Measurements from ENCODE around the gene BAAT. TPM values are rescaled to one million over a fixed set of nuclear protein-coding genes. Genes with fewer than 3 reads are reported as not detected.

The BAAT gene
- total and polyA plus RNA-seq, 2 of the 13 experiments (the other 11 are each of a cell fraction or from before 2014, with no cell fraction given) = 0.71 to 7.9 TPM

- in situ Hi-C loops (cut with HindIII; ENCODE audit: extremely low pct_ligation_motif_present, low pct_unique_long_range_greater_than_20kb) (loop anchor here (10.0 kb wide), 1 partner anchor 208 kb away; the partner anchor contains the start of gene RNF20), intact Hi-C loops (cut with micrococcal nuclease; ENCODE audit: unreplicated experiment) (no loop called here)
- Histone ChIP-seq H3K9ac (ENCODE audit: insufficient read depth, low read depth, low read length) (peak overlapping the region; percentile 50; the same call in 1 of the 2 replicates), H3K4me2 (ENCODE audit: low read depth, low read length) (no peak overlapping the region), H3K27ac (ENCODE audit: extremely low read length, insufficient read depth, low read length) (peak overlapping the region; percentile 97), H3K9me3 (ENCODE audit: low read length) (peaks cover 14% of the 10 kb centered on the region; the same call in 1 of the 2 replicates), H3K36me3 (replicated peaks in 1 of 2; ENCODE audit: control insufficient read depth in 1 of 2, insufficient read depth in 2 of 2, low read length in 2 of 2) (0 out of 5 replicates have a peak, but pooled peaks cover 0 to 1% of the 10 kb centered on the region in 2 experiments), H3K79me2 (ENCODE audit: insufficient read depth, low read length) (no peaks in the 10 kb centered on the region), H3K4me3 (replicated peaks in 1 of 3; ENCODE audit: insufficient read depth in 1 of 3, low read depth in 2 of 3, low read length in 3 of 3) (no peak overlapping the region), H4K20me1 (ENCODE audit: insufficient read depth, low read length) (no peaks in the 10 kb centered on the region), H2AFZ (ENCODE audit: low read length) (no peak overlapping the region), H3K4me1 (ENCODE audit: insufficient read depth, low read length) (peaks cover 74% of the 10 kb centered on the region), H3K27me3 (ENCODE audit: control insufficient read depth in 1 of 2, insufficient read depth in 2 of 2, low read length in 2 of 2) (no peaks in the 10 kb centered on the region)
- 96% methylated on average over 1 of the region's 1 CpG for WGBS (ENCODE audit: low lambda C conversion rate)
- ATAC-seq (no peak), DNase-seq (ENCODE audit: low spot score) (peak; percentile 16), FAIRE-seq (no peak)
- BruUV-seq (replicated peaks) = no TSS peak
- ChIA-PET CTCF (ENCODE audit: low intra/inter-chr PET ratio, low total read pairs) (no interaction called here), POLR2A (interaction anchor here (1.2 to 5.3 kb wide), 12 partner anchors 9 to 119 kb away, joined by 3 to 116 read pairs (median 32); partner anchors contain the start of genes MRPL50 and ZNF189)
- TF ChIP-seq NAIF1 (CRISPR knock-in tag; IDR thresholded peaks at IDR 0.05; ENCODE audit: borderline replicate concordance) = 0 out of 2 replicates have a peak, but pooled peaks have one; percentile 45
- TF ChIP-seq HMGA1 (CRISPR knock-in tag; conservative IDR thresholded peaks at IDR 0.05) = no peak
- TF ChIP-seq POLR2A (IDR thresholded peaks at IDR 0.05; ENCODE audit: insufficient read depth in 1 of 2, low read depth in 2 of 2, low read length in 2 of 2) = peak in 1 of 2 experiments; percentile 48; a peak in 1 of 4 replicates
- no peak for TF ChIP-seq JDP2 (CRISPR knock-in tag; IDR thresholded peaks at IDR 0.05; ENCODE audit: borderline replicate concordance)
- no peak for TF ChIP-seq U2AF2 (IDR thresholded peaks at IDR 0.05; ENCODE audit: low read depth, low read length)
- TF ChIP-seq, protein P1, sequence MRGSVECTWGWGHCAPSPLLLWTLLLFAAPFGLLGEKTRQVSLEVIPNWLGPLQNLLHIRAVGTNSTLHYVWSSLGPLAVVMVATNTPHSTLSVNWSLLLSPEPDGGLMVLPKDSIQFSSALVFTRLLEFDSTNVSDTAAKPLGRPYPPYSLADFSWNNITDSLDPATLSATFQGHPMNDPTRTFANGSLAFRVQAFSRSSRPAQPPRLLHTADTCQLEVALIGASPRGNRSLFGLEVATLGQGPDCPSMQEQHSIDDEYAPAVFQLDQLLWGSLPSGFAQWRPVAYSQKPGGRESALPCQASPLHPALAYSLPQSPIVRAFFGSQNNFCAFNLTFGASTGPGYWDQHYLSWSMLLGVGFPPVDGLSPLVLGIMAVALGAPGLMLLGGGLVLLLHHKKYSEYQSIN (CRISPR knock-in tag; IDR thresholded peaks at IDR 0.05; ENCODE audit: borderline replicate concordance) = no peak
- TF ChIP-seq HES4 (CRISPR knock-in tag; IDR thresholded peaks at IDR 0.05; ENCODE audit: borderline replicate concordance) = no peak
- no peak for TF ChIP-seq ZNF557 (CRISPR knock-in tag; IDR thresholded peaks at IDR 0.05)
- TF ChIP-seq TARDBP (CRISPR knock-in tag; IDR thresholded peaks at IDR 0.05) = no peak
- no peak for TF ChIP-seq CBFB (CRISPR knock-in tag; IDR thresholded peaks at IDR 0.05)
- TF ChIP-seq SP1 (IDR thresholded peaks at IDR 0.05) = no peak
- no peak for TF ChIP-seq SP1 (CRISPR knock-in tag; IDR thresholded peaks at IDR 0.05)
- TF ChIP-seq HMG20A (CRISPR knock-in tag; IDR thresholded peaks at IDR 0.05; ENCODE audit: borderline replicate concordance) = peak; percentile 24; the same call in 1 of the 2 replicates
- 0 out of 2 replicates have a peak, but pooled peaks have one; percentile 26 for TF ChIP-seq HOMEZ (CRISPR knock-in tag; IDR thresholded peaks at IDR 0.05; ENCODE audit: low read depth)
- no peak for TF ChIP-seq ISX (CRISPR knock-in tag; conservative IDR thresholded peaks at IDR 0.05)
- TF ChIP-seq ZC3H13 (CRISPR knock-in tag; IDR thresholded peaks at IDR 0.05) = no peak
- TF ChIP-seq IKZF1 (IDR thresholded peaks at IDR 0.05) = no peak
- no peak for TF ChIP-seq ESRRA (CRISPR knock-in tag; IDR thresholded peaks at IDR 0.05; ENCODE audit: low read depth)
- TF ChIP-seq ZNF512 (CRISPR knock-in tag; IDR thresholded peaks at IDR 0.05) = no peak
- TF ChIP-seq PHF8 (CRISPR knock-in tag; IDR thresholded peaks at IDR 0.05) = no peak
- TF ChIP-seq SP2 (CRISPR knock-in tag; IDR thresholded peaks at IDR 0.05) = no peak
- no peak for TF ChIP-seq ZNF264 (CRISPR knock-in tag; IDR thresholded peaks at IDR 0.05)
- TF ChIP-seq GATAD2A (CRISPR knock-in tag; IDR thresholded peaks at IDR 0.05) = peak; percentile 54; the same call in 1 of the 2 replicates
- no peak for TF ChIP-seq ZFP90 (CRISPR knock-in tag; IDR thresholded peaks at IDR 0.05; ENCODE audit: borderline replicate concordance)
- no peak for TF ChIP-seq ETV6 (CRISPR knock-in tag; conservative IDR thresholded peaks at IDR 0.05)
- no peak for TF ChIP-seq ZNF354B (CRISPR knock-in tag; IDR thresholded peaks at IDR 0.05)
These were observed 58.3 kb downstream of the BAAT start for GRCh38 chr9:101326501-101326900.

Measured in HepG2 (cell line).